Endothelial cell of umbilical vein (primary cell): Measurements from ENCODE around the gene WNT16. TPM values are rescaled to one million over a fixed set of nuclear protein-coding genes. Genes with fewer than 3 reads are reported as not detected.

ENCODE experiments used
- BruUV-seq: library from RNA; stranded (reverse); fragments of 400-500 nt; replicated peaks from 2 replicates; lab custom pipeline; 2021; lab: Mats Ljungman, UMichigan
- CTCF ChIA-PET: fragments of 300-600, 350-600 bp; sonication (Branson Sonifier 250); formaldehyde crosslinking; loops from one replicate; lab custom pipeline; 2021; ENCODE audit warnings: antibody characterized with exemption, inconsistent platforms; lab: Charles Lee
- POLR2A ChIA-PET: fragments of 300-600, 350-600 bp; sonication (Branson Sonifier 250); formaldehyde crosslinking; loops from one replicate; lab custom pipeline; 2021; ENCODE audit warnings: antibody characterized with exemption, inconsistent platforms; lab: Charles Lee
- DNase-seq: peaks from one replicate; pipeline ENCODE4 v3.0.0-alpha.2; 2011; ENCODE audit warnings: low read depth, low spot score
- FAIRE-seq: peaks from 2 replicates; lab custom pipeline; 2011; peaks lifted over from hg19 to GRCh38; lab: Jason Lieb, UNC
- H2AFZ ChIP-seq: 2 replicates; pipeline ENCODE4 v1.6.0; 2012; ENCODE audit warnings: low read depth, low read length, control low read depth, inconsistent platforms
- H3K27ac ChIP-seq: 2 replicates; pipeline ENCODE4 v1.5.1; 2011; ENCODE audit warnings: low read depth, mild to moderate bottlenecking, control low read depth, low read length, moderate library complexity; ENCODE audit not compliant: insufficient read depth
- H3K27me3 ChIP-seq, 2 experiments: 2 replicates each; pipeline versions ENCODE4 v1.6.0 to v1.6.1; 2011; ENCODE audit warnings: low read length in 2 of 2, mixed read lengths in 1 of 2; ENCODE audit not compliant: control insufficient read depth in 2 of 2, insufficient read depth in 2 of 2
- H3K36me3 ChIP-seq, 2 experiments: 2 replicates in 1 of 2; 3 replicates in 1 of 2; pipeline ENCODE4 v1.5.1; 2011; ENCODE audit warnings: low read length in 2 of 2, mild to moderate bottlenecking in 1 of 2, moderate library complexity in 1 of 2; ENCODE audit not compliant: control insufficient read depth in 2 of 2, insufficient read depth in 2 of 2; ENCODE audit errors: extremely low read depth in 1 of 2
- H3K4me1 ChIP-seq: 3 replicates; pipeline ENCODE4 v1.5.1; 2011; ENCODE audit warnings: mild to moderate bottlenecking, low read length; ENCODE audit not compliant: control insufficient read depth, insufficient read depth; ENCODE audit errors: extremely low read depth
- H3K4me2 ChIP-seq: 2 replicates; pipeline ENCODE4 v1.6.1; 2011; ENCODE audit warnings: low read length, control low read depth, mixed read lengths; ENCODE audit not compliant: insufficient read depth
- H3K4me3 ChIP-seq, 3 experiments: fragments of 200-600 bp in 1 of 3; sonication (generic), shearing (Covaris generic) in 1 of 3; replicated peaks in 1 of 3; 2 replicates each; pipeline ENCODE4 v1.5.1; 2011 to 2016; ENCODE audit warnings: control low read depth in 3 of 3, low read length in 3 of 3, mild to moderate bottlenecking in 2 of 3, inconsistent platforms in 1 of 3, low read depth in 1 of 3, moderate library complexity in 1 of 3; ENCODE audit not compliant: insufficient read depth in 1 of 3
- H3K79me2 ChIP-seq: 2 replicates; pipeline ENCODE4 v1.6.0; 2012; ENCODE audit warnings: low read length, inconsistent platforms; ENCODE audit not compliant: control insufficient read depth, insufficient read depth
- H3K9ac ChIP-seq: replicated peaks from 2 replicates; pipeline ENCODE3; 2011; ENCODE audit warnings: low read length, control low read depth; ENCODE audit not compliant: insufficient read depth; ENCODE audit errors: extremely low read depth
- H3K9me1 ChIP-seq: replicated peaks from 3 replicates; pipeline ENCODE4 v1.6.0; 2011; ENCODE audit warnings: mild to moderate bottlenecking, low read length; ENCODE audit not compliant: control insufficient read depth, insufficient read depth; ENCODE audit errors: extremely low read depth
- H3K9me3 ChIP-seq: replicated peaks from 2 replicates; pipeline ENCODE4 v1.5.1; 2012; ENCODE audit warnings: low read length, inconsistent platforms; ENCODE audit not compliant: control insufficient read depth, insufficient read depth
- H4K20me1 ChIP-seq: replicated peaks from 2 replicates; pipeline ENCODE3; 2011; ENCODE audit warnings: mild to moderate bottlenecking, low read length; ENCODE audit not compliant: control insufficient read depth, insufficient read depth; ENCODE audit errors: extremely low read depth
- EZH2 ChIP-seq: IDR thresholded peaks from 2 replicates; pipeline ENCODE4 v1.6.1; 2012; ENCODE audit warnings: borderline replicate concordance, low read depth, mild to moderate bottlenecking, moderate library complexity, low read length, inconsistent platforms; ENCODE audit not compliant: severe bottlenecking
- FOS ChIP-seq: IDR thresholded peaks from 2 replicates; pipeline ENCODE4 v1.6.1; 2011; ENCODE audit warnings: mild to moderate bottlenecking, low read length, moderate library complexity, borderline replicate concordance; ENCODE audit not compliant: insufficient read depth
- GATA2 ChIP-seq: IDR thresholded peaks from 2 replicates; pipeline ENCODE4 v1.7.0; 2011; ENCODE audit warnings: low read depth, mild to moderate bottlenecking, moderate library complexity, mixed read lengths, low read length; ENCODE audit not compliant: insufficient read length, insufficient read depth
- JUN ChIP-seq: IDR thresholded peaks from 2 replicates; pipeline ENCODE4 v1.6.1; 2011; ENCODE audit warnings: borderline replicate concordance, low read depth; ENCODE audit not compliant: insufficient read length, insufficient read depth
- MYC ChIP-seq: IDR thresholded peaks from one replicate; pipeline ENCODE4 v1.6.1; 2011; ENCODE audit warnings: mild to moderate bottlenecking, low read depth, low read length
- POLR2A ChIP-seq: IDR thresholded peaks from 2 replicates; pipeline ENCODE4 v1.6.1; 2012; ENCODE audit warnings: low read depth, mild to moderate bottlenecking, control low read depth, low read length
- POLR2AphosphoS5 ChIP-seq: IDR thresholded peaks from 2 replicates; pipeline ENCODE4 v1.6.1; 2012; ENCODE audit warnings: low read depth, mild to moderate bottlenecking, control low read depth, low read length, moderate library complexity; ENCODE audit not compliant: insufficient read depth
- dilution Hi-C: fragments of 300-500 bp; cut with MboI; formaldehyde crosslinking; loops from one replicate; pipeline ENCODE4 v1.15.0; 2019; ENCODE audit warnings: low sequenced_read_pairs; ENCODE audit not compliant: extremely low pct_ligation_motif_present
- intact Hi-C: fragments of 100-400 bp; cut with micrococcal nuclease; formaldehyde crosslinking; loops from one replicate; pipeline ENCODE4 v1.10.0; 2022
- polyA plus RNA-seq, 4 experiments: library from polyadenylated mRNA; depleted of rRNA in 3 of 4; stranded (reverse) in 3 of 4; unstranded in 1 of 4; fragments of >200 nt; gene quantifications; 2 replicates each; pipeline versions ENCODE4 v1.2.1 to v1.2.3, GENCODE V29; 2011 to 2012; ENCODE audit warnings: missing spikeins in 1 of 4
- total RNA-seq: library from RNA; stranded (reverse); gene quantifications from 2 replicates; pipeline ENCODE4 v1.2.3, GENCODE V29; 2021
- TF ChIP-seq, protein P1 (sequence below): IDR thresholded peaks from 2 replicates; pipeline ENCODE4 v1.6.1; 2011; ENCODE audit not compliant: insufficient read depth, insufficient read length
- TF ChIP-seq, protein P2 (sequence below), 2 donors: IDR thresholded peaks; 1 replicate in 1 of 2; 2 replicates in 1 of 2; pipeline ENCODE4 v1.5.1; 2011; ENCODE audit warnings: low read length in 2 of 2, mild to moderate bottlenecking in 2 of 2, moderate library complexity in 2 of 2, control low read depth in 1 of 2, inconsistent platforms in 1 of 2, low read depth in 1 of 2; ENCODE audit not compliant: insufficient read depth in 1 of 2; ENCODE audit errors: extremely low read depth in 1 of 2

The WNT16 gene
- total and polyA plus RNA-seq, 2 donors (not counting 3 experiments of a cell fraction or from before 2014, with no cell fraction given) = not detected

DNA sequence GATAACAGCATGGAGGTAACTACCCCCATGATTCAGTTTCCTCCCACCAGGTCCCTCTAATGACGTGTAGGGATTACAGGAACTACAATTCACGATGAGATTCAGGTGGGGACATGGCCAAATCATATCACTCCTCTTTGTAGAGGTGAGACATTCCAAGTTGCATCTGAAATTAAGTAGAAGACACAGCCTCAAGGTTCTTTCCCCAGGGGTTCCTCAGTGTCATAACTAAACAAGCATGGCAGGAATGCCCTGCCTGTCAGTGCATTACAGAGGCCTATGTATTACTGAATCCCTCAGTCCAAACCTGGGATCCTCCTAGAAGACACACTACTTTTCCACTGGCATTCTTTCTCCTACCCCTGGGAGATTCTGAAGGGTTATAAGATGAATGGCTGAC lies 42.6 kb upstream of the WNT16 start:
- no peak overlapping the region for H3K9ac ChIP-seq
- TF ChIP-seq EZH2 (no peak), FOS (no peak), JUN (no peak), GATA2 (no peak), MYC (no peak), POLR2A (no peak), POLR2AphosphoS5 (no peak)
- TF ChIP-seq, protein P1, sequence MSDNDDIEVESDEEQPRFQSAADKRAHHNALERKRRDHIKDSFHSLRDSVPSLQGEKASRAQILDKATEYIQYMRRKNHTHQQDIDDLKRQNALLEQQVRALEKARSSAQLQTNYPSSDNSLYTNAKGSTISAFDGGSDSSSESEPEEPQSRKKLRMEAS = no peak
- TF ChIP-seq, protein P2, sequence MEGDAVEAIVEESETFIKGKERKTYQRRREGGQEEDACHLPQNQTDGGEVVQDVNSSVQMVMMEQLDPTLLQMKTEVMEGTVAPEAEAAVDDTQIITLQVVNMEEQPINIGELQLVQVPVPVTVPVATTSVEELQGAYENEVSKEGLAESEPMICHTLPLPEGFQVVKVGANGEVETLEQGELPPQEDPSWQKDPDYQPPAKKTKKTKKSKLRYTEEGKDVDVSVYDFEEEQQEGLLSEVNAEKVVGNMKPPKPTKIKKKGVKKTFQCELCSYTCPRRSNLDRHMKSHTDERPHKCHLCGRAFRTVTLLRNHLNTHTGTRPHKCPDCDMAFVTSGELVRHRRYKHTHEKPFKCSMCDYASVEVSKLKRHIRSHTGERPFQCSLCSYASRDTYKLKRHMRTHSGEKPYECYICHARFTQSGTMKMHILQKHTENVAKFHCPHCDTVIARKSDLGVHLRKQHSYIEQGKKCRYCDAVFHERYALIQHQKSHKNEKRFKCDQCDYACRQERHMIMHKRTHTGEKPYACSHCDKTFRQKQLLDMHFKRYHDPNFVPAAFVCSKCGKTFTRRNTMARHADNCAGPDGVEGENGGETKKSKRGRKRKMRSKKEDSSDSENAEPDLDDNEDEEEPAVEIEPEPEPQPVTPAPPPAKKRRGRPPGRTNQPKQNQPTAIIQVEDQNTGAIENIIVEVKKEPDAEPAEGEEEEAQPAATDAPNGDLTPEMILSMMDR (IDR thresholded peaks at IDR 0.05; ENCODE audit: extremely low read depth in 1 of 2, insufficient read depth in 1 of 2, low read depth in 1 of 2, low read length in 2 of 2) = no peak
- no peaks in the 10 kb centered on the region for H3K27me3 ChIP-seq
- dilution Hi-C loops = no loop called here
- no peak overlapping the region for H3K4me3 ChIP-seq
- intact Hi-C loops = no loop called here
- H3K4me1 ChIP-seq = no peaks in the 10 kb centered on the region
- POLR2A ChIA-PET = no interaction called here
- no peak overlapping the region for H3K4me2 ChIP-seq
- no peaks in the 10 kb centered on the region for H3K79me2 ChIP-seq
- DNase-seq (no peak), FAIRE-seq (no peak)
- H3K9me3 ChIP-seq = no peaks in the 10 kb centered on the region
- H3K36me3 ChIP-seq = no peaks in the 10 kb centered on the region
- H2AFZ ChIP-seq = no peak overlapping the region
- H4K20me1 ChIP-seq = no peaks in the 10 kb centered on the region
- H3K27ac ChIP-seq = no peak overlapping the region
- BruUV-seq = no TSS peak
- H3K9me1 ChIP-seq = no peaks in the 10 kb centered on the region
- CTCF ChIA-PET = no interaction called here
